Measurements from ENCODE around the gene CUEDC2. TPM values are rescaled to one million over a fixed set of nuclear protein-coding genes. Genes with fewer than 3 reads are reported as not detected.

CUEDC2 gene
- total RNA-seq, 1 experiment from 2014 or later, result 40.2 TPM

DNA sequence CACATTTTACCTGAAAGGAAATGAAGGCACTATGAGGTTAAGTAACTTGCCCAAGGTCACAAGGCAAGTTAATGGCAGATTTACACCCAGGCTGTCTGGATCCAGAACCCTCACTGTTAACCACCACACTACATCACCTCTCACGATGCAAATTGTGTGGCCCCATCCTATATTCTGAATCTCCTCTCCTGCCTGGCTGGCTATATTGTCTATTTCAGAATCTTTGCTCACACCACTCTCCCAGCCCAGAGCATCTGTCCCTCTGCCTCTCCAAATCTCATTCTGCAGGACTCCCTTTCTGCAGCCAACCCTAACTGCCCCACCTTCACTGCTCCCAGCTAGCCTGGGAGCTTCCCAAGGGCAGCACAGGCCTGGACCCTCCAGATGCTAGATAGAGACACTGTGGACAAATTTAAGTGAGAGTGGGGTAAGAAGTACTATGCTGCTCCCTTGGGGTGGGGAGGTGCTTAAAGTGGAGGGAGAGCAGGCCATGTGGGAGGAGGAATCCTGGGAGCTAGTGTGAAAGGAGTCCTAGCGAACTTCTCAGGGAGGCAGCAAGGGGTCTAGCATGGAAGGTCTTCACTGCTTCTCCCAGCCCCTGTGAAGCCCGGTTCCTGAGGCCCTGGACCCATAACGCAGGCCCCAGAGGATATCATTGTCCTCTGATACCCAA, 786 bp downstream of the CUEDC2 start:
- no peaks in the 10 kb centered on the region for H3K36me3 Mint-ChIP-seq
- H3K4me3 Mint-ChIP-seq, result peak overlapping the region; percentile 95
- H3K27ac Mint-ChIP-seq, result peak overlapping the region; percentile 52
- 0 out of 2 replicates have a peak, but pooled peaks have one; percentile 27 for TF ChIP-seq TP53 (CRISPR knock-in tag; IDR thresholded peaks at IDR 0.05)
- TF ChIP-seq TEAD1 (CRISPR knock-in tag; IDR thresholded peaks at IDR 0.05), result no peak
- 0 out of 2 replicates have a peak, but pooled peaks have one; percentile 68 for TF ChIP-seq EMX1 (CRISPR knock-in tag; IDR thresholded peaks at IDR 0.05)
- POLR2A ChIA-PET, result interaction anchor here (0.5 to 2.8 kb wide), 9 partner anchors 10 to 1435 kb away, joined by 3 to 34 read pairs (median 4); partner anchors contain the start of genes C10orf95, FBXL15 and NFKB2
- ATAC-seq, result peak; percentile 9
- CTCF ChIA-PET, result interaction anchor here (0.5 to 2.1 kb wide), 18 partner anchors 10 to 313 kb away, joined by 3 to 47 read pairs (median 6); partner anchors contain the start of genes ACTR1A, C10orf95, FBXL15 and NFKB2
- H3K27me3 Mint-ChIP-seq (ENCODE audit: low read depth), result peaks cover 52% of the 10 kb centered on the region
- H3K4me1 Mint-ChIP-seq, result peaks cover 18% of the 10 kb centered on the region
- no peak for DNase-seq (ENCODE audit: low spot score)
- no peaks in the 10 kb centered on the region for H3K9me3 Mint-ChIP-seq

- no peak for DNase-seq (ENCODE audit: low spot score)
- H3K4me3 Mint-ChIP-seq, result no peak overlapping the region
- no peak for ATAC-seq
- no peaks in the 10 kb centered on the region for H3K9me3 Mint-ChIP-seq
- peaks cover 7% of the 10 kb centered on the region for H3K4me1 Mint-ChIP-seq
- H3K27me3 Mint-ChIP-seq (ENCODE audit: low read depth), result peaks cover 31% of the 10 kb centered on the region
- CTCF ChIA-PET, result no interaction called here
- H3K36me3 Mint-ChIP-seq, result no peaks in the 10 kb centered on the region
- no peak for TF ChIP-seq ELF4 (CRISPR knock-in tag; IDR thresholded peaks at IDR 0.05; ENCODE audit: low read depth)
- no peak for TF ChIP-seq TEAD1 (CRISPR knock-in tag; IDR thresholded peaks at IDR 0.05)
- TF ChIP-seq STAT6 (CRISPR knock-in tag; conservative IDR thresholded peaks at IDR 0.05; ENCODE audit: low read depth), result no peak
- TF ChIP-seq FOXK1 (CRISPR knock-in tag; IDR thresholded peaks at IDR 0.05), result no peak
- TF ChIP-seq, protein P1, sequence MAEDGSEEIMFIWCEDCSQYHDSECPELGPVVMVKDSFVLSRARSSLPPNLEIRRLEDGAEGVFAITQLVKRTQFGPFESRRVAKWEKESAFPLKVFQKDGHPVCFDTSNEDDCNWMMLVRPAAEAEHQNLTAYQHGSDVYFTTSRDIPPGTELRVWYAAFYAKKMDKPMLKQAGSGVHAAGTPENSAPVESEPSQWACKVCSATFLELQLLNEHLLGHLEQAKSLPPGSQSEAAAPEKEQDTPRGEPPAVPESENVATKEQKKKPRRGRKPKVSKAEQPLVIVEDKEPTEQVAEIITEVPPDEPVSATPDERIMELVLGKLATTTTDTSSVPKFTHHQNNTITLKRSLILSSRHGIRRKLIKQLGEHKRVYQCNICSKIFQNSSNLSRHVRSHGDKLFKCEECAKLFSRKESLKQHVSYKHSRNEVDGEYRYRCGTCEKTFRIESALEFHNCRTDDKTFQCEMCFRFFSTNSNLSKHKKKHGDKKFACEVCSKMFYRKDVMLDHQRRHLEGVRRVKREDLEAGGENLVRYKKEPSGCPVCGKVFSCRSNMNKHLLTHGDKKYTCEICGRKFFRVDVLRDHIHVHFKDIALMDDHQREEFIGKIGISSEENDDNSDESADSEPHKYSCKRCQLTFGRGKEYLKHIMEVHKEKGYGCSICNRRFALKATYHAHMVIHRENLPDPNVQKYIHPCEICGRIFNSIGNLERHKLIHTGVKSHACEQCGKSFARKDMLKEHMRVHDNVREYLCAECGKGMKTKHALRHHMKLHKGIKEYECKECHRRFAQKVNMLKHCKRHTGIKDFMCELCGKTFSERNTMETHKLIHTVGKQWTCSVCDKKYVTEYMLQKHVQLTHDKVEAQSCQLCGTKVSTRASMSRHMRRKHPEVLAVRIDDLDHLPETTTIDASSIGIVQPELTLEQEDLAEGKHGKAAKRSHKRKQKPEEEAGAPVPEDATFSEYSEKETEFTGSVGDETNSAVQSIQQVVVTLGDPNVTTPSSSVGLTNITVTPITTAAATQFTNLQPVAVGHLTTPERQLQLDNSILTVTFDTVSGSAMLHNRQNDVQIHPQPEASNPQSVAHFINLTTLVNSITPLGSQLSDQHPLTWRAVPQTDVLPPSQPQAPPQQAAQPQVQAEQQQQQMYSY (CRISPR knock-in tag; IDR thresholded peaks at IDR 0.05), result no peak
- TF ChIP-seq E2F5 (CRISPR knock-in tag; IDR thresholded peaks at IDR 0.05), result no peak
- TF ChIP-seq MYBL2 (CRISPR knock-in tag; IDR thresholded peaks at IDR 0.05), result no peak
- TF ChIP-seq SP1 (CRISPR knock-in tag; conservative IDR thresholded peaks at IDR 0.05), result no peak
- no peak for TF ChIP-seq ZNF263 (CRISPR knock-in tag; IDR thresholded peaks at IDR 0.05; ENCODE audit: low read depth)
- TF ChIP-seq ZSCAN18 (CRISPR knock-in tag; IDR thresholded peaks at IDR 0.05), result no peak
- no peak for TF ChIP-seq NR2C2 (CRISPR knock-in tag; IDR thresholded peaks at IDR 0.05)
- TF ChIP-seq ZNF423 (CRISPR knock-in tag; IDR thresholded peaks at IDR 0.05), result no peak
- H3K27ac Mint-ChIP-seq, result no peak overlapping the region
- POLR2A ChIA-PET, result interaction anchor here (0.6 to 1.5 kb wide), 3 partner anchors 9 to 179 kb away, joined by 3 to 5 read pairs (median 3); partner anchors contain the start of gene FBXL15
Observed at GRCh38 chr10:102429468-102429867, 2.9 kb downstream of the CUEDC2 start.

All from WTC11 (cell line).